ENCODE measurements around the gene RASGRF2.

RASGRF2 gene

DNA sequence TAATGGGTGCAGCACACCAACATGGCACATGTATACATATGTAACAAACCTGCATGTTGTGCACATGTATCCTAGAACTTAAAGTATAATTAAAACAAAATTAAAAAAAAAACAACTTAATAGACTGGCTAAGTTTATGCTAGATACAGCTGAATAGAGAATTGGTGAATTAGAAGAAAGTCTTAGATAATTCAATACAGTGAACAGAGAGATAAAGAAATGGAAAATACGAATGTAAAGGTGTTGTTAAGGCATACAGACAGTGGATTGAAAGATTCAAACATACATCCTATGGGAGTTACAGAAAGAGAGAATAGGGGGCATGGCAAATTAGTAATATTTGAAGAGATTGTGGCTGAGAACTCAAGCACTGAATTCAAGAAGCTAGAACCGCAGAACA is 75.4 kb downstream of the RASGRF2 start:
- H3F3A ChIP-seq (ENCODE audit: low read depth): no peaks in the 10 kb centered on the region
- no peaks in the 10 kb centered on the region for H4K20me1 ChIP-seq (ENCODE audit: insufficient read depth, low read length, poor library complexity, severe bottlenecking)
- no peak overlapping the region for H3K9ac ChIP-seq (ENCODE audit: low read depth, low read length, poor library complexity, severe bottlenecking)
- H2AFZ ChIP-seq (ENCODE audit: low read length): no peak overlapping the region
- no peaks in the 10 kb centered on the region for H3K36me3 ChIP-seq (ENCODE audit: insufficient read depth, low read length)
- no peaks in the 10 kb centered on the region for H3K9me2 ChIP-seq (replicated peaks; ENCODE audit: low read depth, low read length)
- no peak overlapping the region for H3K4me2 ChIP-seq (ENCODE audit: low read depth, low read length, poor library complexity, severe bottlenecking)
- no peaks in the 10 kb centered on the region for H3K79me2 ChIP-seq (ENCODE audit: insufficient read depth, low read length)
- H3K9me3 ChIP-seq (ENCODE audit: insufficient read depth, low read depth, low read length): peaks cover 6% of the 10 kb centered on the region; the same call in 1 of the 2 replicates
- H3K27me3 ChIP-seq (ENCODE audit: insufficient read depth, low read length, poor library complexity, severe bottlenecking): no peaks in the 10 kb centered on the region
- no peaks in the 10 kb centered on the region for H3K4me1 ChIP-seq (ENCODE audit: insufficient read depth, low read length, poor library complexity, severe bottlenecking)
- TF ChIP-seq EZH2phosphoT487 (IDR thresholded peaks at IDR 0.05; ENCODE audit: borderline replicate concordance) (no peak), CTCF (conservative IDR thresholded peaks at IDR 0.05; ENCODE audit: low read length) (no peak)
- no peak overlapping the region for H3K4me3 ChIP-seq (ENCODE audit: low read length, poor library complexity, severe bottlenecking)

- Histone ChIP-seq H3K36me3 (ENCODE audit: insufficient read depth, low read length) (no peaks in the 10 kb centered on the region), H3K9ac (ENCODE audit: low read depth, low read length, poor library complexity, severe bottlenecking) (no peak overlapping the region), H3K9me3 (ENCODE audit: insufficient read depth, low read depth, low read length) (peaks cover 6% of the 10 kb centered on the region; the same call in 1 of the 2 replicates), H2AFZ (ENCODE audit: low read length) (no peak overlapping the region), H3K9me2 (replicated peaks; ENCODE audit: low read depth, low read length) (no peaks in the 10 kb centered on the region), H3K79me2 (ENCODE audit: insufficient read depth, low read length) (no peaks in the 10 kb centered on the region), H3K27me3 (ENCODE audit: insufficient read depth, low read length, poor library complexity, severe bottlenecking) (no peaks in the 10 kb centered on the region), H3K4me1 (ENCODE audit: insufficient read depth, low read length, poor library complexity, severe bottlenecking) (no peaks in the 10 kb centered on the region), H4K20me1 (ENCODE audit: insufficient read depth, low read length, poor library complexity, severe bottlenecking) (no peaks in the 10 kb centered on the region), H3F3A (ENCODE audit: low read depth) (no peaks in the 10 kb centered on the region), H3K4me2 (ENCODE audit: low read depth, low read length, poor library complexity, severe bottlenecking) (no peak overlapping the region), H3K4me3 (ENCODE audit: low read length, poor library complexity, severe bottlenecking) (no peak overlapping the region)
- no peak for TF ChIP-seq EZH2phosphoT487 (IDR thresholded peaks at IDR 0.05; ENCODE audit: borderline replicate concordance)
- TF ChIP-seq CTCF (conservative IDR thresholded peaks at IDR 0.05; ENCODE audit: low read length): no peak
Observed at GRCh38 chr5:81038495-81038894, 78.3 kb downstream of the RASGRF2 start.

- TF ChIP-seq CTCF (conservative IDR thresholded peaks at IDR 0.05; ENCODE audit: low read length) (no peak), EZH2phosphoT487 (IDR thresholded peaks at IDR 0.05; ENCODE audit: borderline replicate concordance) (no peak)
- no peaks in the 10 kb centered on the region for H3K36me3 ChIP-seq (ENCODE audit: insufficient read depth, low read length)
- no peak overlapping the region for H3K4me3 ChIP-seq (ENCODE audit: low read length, poor library complexity, severe bottlenecking)
- no peak overlapping the region for H2AFZ ChIP-seq (ENCODE audit: low read length)
- no peaks in the 10 kb centered on the region for H3K9me3 ChIP-seq (ENCODE audit: insufficient read depth, low read depth, low read length)
- H3K79me2 ChIP-seq (ENCODE audit: insufficient read depth, low read length): no peaks in the 10 kb centered on the region
- H3K9me2 ChIP-seq (replicated peaks; ENCODE audit: low read depth, low read length): no peaks in the 10 kb centered on the region
- H3K9ac ChIP-seq (ENCODE audit: low read depth, low read length, poor library complexity, severe bottlenecking): no peak overlapping the region
- H4K20me1 ChIP-seq (ENCODE audit: insufficient read depth, low read length, poor library complexity, severe bottlenecking): no peaks in the 10 kb centered on the region
- H3K4me1 ChIP-seq (ENCODE audit: insufficient read depth, low read length, poor library complexity, severe bottlenecking): no peaks in the 10 kb centered on the region
- H3F3A ChIP-seq (ENCODE audit: low read depth): no peaks in the 10 kb centered on the region
- H3K4me2 ChIP-seq (ENCODE audit: low read depth, low read length, poor library complexity, severe bottlenecking): no peak overlapping the region
- H3K27me3 ChIP-seq (ENCODE audit: insufficient read depth, low read length, poor library complexity, severe bottlenecking): no peaks in the 10 kb centered on the region
Observed at GRCh38 chr5:81044868-81045267, 84.7 kb downstream of the RASGRF2 start.

Measured in Loucy (cell line).